NT2/D1 (cell line): Measurements from ENCODE around the gene FAM227B.

Experiments used
- SUZ12 ChIP-seq: IDR thresholded peaks from 2 replicates; pipeline ENCODE4 v1.6.1; 2011; ENCODE audit not compliant: insufficient read length, insufficient read depth; ENCODE audit errors: extremely low read depth
- YY1 ChIP-seq: IDR thresholded peaks from 2 replicates; pipeline ENCODE4 v1.6.1; 2011; ENCODE audit not compliant: insufficient read length, insufficient read depth
- ZNF274 ChIP-seq: IDR thresholded peaks from 2 replicates; pipeline ENCODE4 v1.6.1; 2011; ENCODE audit warnings: mild to moderate bottlenecking, low read depth, low read length

DNA sequence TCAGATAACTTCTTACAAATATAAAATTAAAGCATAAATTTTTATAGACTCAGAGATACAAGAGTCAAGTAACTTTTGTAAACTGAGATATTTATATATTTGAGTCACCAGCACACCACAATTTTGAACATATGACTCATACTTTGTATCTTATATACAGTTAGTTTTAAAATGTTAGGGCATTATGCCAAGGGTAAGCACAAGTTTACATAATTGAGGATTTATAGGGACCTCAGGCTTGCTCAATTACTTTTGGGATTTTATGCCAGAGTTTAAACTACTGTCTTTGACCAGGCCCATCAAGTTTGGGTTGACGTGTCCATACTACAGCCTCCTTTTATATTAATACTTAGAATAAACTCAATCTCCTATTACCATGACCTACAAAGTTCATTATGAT is 205.0 kb downstream of the FAM227B start:
- no peak for TF ChIP-seq YY1
- TF ChIP-seq SUZ12, result no peak
- no peak for TF ChIP-seq ZNF274
